Right forelimb (tissue), 1 donor: Measurements from ENCODE around the gene KIF26B.
"Not testable (repeated sequence)": the region's sequence is repeated elsewhere in the genome, so short reads cannot be mapped to it uniquely, and the experiment has no call there.

Source experiments
- DNase-seq: peaks from one replicate; pipeline ENCODE4 v3.0.0-alpha.2; 2018

The KIF26B gene

DNA sequence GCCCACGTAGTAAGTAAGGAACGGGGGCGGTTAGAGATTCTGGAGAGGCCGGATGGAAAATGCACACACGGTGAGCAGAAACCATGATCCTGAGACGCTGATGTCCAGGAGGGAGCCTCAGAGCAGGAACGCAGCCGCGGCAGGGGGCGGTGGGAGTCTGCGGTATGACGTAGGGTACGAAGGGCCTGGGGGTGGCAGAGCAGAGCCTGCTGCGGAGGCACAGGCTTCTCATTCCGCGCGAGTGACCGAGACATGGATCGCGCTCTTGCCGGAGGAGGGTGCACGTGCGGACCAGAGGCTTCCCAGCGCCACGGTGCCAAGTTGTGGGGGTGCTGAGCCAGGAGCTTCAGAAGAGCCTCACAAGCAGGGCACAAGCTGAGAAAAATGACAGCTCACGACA lies 176.2 kb downstream of the KIF26B start:
- DNase-seq, result no peak

DNA sequence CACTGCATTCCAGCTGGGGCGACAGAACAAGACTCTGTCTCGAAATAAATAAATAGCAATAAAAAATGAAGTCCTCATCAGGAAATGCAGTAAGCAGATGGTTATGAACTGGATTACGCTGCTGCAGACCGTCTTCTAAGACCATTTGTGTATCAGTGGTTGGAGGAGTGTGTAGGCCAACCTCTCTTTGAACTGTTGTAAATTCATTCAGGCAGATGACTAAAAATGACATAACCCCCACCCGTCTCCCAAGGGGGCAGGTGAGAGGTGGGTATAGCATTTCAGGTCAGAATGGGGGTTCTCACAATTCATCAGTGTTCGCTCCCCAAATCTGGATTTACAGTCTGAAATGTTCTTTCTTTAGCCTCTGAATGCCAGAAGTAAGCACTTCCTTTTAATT lies 177.3 kb downstream of the KIF26B start:
- no peak for DNase-seq

DNA sequence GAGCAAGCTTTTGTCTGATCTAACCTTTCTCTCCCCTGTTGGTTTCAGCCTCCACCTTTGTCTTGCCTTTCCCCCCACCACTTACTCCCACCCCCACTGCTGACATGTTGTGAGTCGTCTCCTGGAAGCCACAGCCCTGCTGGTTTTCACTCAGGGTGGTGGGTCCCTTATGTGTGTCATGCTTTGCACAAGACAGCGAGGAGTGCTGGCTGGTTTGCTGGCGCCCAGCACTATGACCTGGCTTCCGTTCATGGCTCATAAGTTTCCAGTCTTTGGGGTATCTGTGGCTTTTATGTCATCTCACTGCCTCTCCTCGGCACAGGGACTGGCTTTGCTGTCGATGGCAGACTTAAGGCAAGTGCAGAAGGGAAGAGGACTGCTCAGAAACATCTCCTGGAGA lies 177.7 kb downstream of the KIF26B start:
- DNase-seq, result no peak

DNA sequence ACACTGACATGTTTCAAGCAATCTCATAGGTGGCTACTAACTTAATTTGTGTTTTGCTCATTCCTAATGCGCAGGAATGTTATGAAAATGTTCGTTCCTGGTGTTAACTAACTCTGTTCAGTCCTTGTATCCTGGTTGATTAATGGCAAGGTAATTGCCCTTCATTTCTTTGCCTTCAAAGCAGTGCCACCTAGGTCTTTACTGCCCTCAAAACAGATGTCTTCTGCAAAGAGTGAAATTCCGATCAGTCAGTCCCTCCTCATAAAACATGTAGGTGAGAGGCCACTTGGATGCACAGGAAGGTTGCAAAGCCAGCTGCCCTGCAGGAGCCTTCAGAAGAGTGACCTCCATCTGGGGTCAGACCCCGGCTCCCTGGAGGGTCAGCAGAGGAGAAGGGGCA lies 179.4 kb downstream of the KIF26B start:
- no peak for DNase-seq

DNA sequence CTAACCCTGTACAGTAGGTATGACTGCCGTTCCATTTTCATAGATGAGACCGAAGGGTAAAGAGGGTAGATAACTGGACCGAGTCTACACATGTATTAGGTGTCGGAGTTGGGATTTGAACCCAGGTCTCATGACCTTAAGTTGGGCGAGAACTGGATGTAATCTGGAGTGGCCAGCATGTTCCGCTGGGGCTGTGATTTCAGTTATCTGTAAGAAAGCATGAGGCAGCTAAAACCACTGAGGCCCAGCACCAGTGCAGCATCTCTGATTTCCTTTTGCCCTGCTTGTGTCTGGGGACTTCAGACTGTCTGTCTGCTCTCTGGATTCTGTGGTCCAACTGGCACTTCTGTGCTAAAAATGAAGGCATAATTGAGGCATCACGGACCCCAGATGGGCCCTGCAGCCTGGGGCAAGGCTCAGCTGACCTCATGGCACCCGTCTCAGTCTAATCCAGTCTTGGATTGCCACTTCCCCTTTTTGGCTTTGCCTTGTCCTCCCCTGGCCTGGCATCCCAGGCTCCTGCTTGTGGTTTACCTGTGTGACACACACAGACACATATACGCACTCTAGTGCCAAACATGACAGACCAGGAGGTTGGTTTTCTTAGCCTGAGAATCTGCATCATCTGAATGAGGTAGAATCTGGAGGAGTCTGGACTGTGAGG lies 180.2 kb downstream of the KIF26B start:
- DNase-seq, result no peak

DNA sequence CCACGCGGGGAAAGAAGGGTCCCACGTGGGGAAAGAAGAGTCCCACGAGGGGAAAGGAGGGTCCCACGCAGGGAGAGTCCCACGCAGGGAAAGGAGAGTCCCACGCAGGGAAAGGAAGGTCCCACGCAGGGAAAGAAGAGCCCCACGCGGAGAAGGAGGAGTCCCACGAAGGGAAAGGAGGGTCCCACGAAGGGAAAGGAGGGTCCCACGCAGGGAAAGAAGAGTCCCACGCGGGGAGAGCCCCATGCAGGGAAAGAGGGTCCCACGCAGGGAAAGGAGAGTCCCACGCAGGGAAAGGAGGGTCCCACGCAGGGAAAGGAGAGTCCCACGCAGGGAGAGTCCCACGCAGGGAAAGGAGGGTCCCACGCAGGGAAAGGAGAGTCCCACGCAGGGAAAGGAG lies 180.9 kb downstream of the KIF26B start:
- not testable (repeated sequence) for DNase-seq

DNA sequence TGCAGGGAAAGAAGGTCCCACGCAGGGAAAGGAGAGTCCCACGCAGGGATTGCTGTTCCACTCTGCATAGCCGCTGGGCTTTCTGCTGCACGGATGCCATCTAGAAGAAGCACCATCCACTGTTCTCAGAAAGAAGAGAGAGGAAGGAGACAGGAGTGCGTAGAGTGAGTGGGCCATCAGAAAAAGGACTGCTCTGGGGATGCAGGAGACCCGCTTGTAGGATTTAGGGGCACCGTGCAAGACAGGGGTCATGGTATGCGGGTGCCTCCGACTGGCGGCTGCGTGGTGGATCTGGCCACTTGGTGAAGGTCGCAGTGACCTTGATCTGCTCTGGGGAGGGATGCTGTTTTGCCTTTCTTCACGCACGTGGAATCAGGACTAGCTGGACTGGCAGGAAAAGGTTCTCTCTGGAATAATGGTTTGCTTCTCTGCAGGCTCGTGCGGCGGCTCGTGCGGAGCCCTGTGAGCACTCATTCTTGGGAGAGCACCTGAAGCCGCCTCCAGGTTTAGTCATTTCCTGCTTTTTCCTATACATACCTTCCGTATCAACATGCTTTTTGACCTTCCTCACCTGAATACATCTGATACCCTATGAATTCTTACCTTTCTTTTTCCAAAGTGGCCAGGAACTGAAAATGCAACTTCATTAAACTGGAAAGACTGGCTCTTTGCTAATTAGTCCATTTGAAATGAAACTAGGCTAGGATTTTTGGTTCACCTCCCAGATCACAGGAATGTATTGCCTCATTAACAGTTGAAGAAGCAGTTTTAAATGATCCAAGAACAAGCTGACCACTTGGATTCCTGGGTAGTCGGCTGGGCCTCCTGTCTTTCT lies 181.6 kb downstream of the KIF26B start:
- no peak for DNase-seq

DNA sequence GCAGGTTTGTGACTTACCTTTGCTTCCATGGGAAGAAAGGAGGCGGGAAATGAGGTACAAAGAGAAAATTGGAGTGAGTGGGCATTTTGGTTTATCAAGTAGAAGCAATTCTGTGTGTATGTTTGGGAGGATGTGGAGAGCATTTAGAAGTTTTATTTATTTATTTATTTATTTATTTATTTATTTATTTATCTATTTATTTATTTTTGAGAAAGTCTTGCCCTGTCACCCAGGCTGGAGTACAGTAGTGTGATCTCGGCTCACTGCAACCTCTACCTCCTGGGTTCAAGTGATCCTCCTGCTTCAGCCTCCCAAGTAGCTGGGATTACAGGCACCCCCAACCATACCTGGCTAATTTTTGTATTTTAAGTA lies 182.2 kb downstream of the KIF26B start:
- DNase-seq, result not testable (repeated sequence)

DNA sequence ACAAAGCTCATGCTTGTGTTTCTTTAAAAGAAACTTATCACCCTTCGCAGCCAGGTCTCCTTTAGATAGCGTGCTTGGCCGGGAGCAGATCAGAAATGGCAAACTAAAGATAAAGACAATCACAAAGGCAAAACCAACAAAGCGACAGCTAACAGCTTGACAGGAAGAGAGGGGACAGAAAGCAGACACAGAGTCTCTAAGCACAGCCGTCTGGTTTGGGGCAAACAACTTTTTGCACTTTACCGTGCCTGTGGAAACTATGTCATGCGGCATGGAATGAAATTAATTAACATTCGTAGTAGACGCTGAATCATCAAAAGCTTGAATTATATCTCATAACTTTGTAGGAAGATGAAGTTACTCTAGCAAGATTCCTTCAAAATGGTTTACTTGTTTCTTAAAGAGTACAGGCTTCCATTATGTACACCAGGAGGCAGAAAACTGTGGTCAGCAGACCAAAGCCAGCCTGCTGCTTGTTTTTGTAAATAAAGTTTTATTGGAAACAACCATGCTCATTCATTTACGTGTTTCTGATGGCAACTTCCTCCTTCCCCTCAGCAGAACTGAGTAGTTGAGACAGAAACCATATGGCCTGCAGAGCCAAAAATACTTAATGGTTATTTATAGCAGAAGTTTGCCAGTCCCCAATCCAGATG lies 183.2 kb downstream of the KIF26B start:
- no peak for DNase-seq

DNA sequence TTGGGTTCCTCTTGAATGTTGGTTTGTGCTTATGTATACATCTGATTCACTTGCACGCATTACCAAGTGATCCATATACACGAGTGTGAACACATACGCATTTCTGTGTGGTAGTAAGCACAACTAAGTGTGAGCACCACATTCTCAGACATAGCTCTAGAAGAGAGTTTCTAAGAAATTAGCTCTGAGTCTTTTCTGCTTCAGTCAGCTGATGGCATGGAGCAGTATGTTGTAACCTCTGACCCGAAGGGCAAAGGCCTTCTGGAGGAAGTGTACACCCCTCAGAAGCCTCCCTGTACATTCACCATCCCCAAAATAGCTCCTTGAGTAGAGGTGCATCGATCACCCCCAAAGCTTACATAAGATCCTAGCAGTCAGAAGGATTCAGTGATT lies 183.7 kb downstream of the KIF26B start:
- DNase-seq, result no peak

DNA sequence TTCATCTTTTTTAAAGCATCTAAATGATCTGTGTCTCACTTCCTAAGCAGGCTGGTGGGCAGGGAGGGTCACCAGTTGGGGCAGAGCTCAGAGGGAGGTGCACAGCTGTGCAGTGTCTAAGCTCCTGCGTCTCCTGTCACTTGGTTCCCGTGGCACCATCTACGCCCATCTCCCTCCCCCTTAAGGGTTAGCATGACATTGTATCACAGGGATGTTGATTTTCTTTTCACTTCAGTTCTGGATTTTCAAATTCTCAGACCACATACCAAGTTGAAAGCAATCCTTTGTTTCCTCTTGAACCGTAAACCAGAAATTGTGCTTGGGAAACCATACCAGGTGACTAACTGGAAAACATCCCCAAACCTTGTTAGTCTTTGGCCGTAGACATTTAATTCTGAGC lies 187.0 kb downstream of the KIF26B start:
- no peak for DNase-seq

DNA sequence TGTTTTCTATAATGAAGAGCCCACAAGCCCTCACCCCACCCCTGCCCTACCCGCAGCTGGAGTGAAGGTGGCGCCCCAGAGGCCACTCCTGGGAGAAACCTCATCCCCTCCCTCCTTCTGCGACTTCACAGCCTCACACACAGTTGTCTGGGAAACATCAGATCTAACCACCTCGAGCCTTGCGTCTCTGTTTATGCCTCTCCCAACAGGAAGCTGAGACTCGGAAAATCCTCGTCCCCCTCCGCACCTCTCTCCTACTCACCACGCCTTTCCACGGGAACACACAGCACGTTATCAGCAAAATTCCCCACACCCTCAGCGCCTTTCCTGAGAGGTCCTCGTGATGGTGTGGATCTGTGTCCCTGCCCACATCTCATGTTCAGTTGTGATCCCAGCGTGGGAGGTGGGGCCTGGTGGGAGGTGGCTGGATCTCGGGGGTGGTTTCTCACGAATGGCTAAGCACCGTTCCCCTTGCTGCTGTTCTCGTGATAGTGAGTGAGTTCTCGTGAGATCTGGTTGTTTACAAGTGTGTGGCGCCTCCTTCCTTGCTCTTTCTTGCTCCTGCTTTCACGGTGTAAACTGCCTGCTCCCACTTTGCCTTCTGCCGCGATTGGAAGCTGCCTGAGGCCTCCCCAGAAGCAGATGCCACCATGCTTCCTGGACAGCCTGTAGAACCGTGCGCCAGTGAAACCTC lies 190.6 kb downstream of the KIF26B start:
- no peak for DNase-seq

DNA sequence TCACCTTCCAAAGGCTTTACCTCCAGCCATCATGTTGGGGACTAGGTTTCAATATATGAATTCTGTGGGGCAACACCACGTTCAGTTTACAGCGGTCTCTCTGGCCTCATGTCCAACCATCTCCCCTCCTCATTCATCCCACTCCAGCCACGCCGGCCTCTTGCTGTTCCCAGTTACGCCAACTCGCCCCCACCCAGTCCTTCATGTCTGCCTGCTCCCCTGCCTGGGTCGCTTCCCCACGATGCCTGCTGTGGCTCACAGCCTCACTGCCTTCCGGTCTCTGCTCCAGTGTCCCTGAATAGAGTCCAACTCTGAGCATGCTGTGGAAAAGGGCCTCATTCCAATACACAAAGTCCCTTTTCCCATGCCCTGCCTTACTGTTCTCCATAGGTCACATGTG lies 193.8 kb downstream of the KIF26B start:
- no peak for DNase-seq

DNA sequence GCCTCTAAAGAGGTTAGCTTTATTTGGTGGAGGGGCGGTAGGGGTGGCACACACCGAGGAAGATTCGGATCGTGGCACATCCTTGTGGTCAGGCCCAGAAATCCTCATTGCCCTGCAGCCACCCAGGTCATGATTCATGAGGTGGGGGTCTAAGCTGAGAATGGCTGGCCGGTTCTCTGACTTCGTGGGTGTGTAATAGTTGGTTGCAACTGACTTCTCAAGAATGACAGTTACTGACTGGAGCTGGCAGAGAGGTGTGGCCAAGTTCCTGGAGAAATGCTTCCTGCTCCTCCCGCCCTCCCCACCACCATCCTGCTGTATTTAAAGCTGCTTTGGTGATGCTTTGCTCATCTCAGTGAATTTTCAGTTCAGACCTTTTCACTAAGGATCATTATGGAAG lies 198.6 kb downstream of the KIF26B start:
- no peak for DNase-seq

DNA sequence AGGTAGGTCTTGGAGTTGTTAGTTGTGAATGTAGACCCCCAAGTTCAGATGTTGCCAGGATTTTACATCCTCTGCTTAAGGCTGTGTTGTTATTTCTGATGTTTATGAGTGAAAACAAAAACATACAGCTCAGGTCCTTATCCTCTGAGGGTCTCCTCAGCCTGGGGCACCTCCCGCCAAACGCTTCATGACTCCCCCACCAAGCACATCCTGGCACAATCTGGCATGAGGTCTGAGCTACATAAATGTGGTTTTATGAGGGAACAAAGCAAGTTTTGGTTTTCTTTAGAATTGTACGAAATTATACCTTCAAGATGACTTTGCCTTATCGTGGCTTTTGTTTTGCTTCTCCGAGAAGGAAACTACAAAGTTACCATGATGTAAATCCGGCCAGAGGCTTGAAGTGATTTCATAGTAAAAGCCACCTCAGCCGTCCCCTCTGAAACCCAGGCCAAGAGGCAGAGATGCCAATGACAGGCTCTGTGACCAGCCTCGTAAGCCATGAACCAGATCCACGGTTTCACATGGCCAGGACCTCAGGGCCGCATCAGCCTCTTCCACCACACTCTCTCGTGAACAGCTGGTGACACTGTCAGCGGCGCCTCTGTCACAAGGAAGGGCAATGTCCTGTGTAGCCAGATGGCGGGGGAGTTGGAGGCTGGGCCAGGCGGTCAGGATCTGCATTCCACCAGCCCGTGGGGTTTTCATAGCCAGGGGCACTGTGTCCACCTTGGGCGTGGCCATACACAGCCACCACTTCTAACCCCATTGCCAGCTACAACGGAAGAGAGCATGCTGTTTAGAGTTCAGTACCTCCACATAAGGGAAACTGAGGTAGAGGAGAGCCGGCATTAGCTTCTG lies 199.4 kb downstream of the KIF26B start:
- DNase-seq, result no peak

DNA sequence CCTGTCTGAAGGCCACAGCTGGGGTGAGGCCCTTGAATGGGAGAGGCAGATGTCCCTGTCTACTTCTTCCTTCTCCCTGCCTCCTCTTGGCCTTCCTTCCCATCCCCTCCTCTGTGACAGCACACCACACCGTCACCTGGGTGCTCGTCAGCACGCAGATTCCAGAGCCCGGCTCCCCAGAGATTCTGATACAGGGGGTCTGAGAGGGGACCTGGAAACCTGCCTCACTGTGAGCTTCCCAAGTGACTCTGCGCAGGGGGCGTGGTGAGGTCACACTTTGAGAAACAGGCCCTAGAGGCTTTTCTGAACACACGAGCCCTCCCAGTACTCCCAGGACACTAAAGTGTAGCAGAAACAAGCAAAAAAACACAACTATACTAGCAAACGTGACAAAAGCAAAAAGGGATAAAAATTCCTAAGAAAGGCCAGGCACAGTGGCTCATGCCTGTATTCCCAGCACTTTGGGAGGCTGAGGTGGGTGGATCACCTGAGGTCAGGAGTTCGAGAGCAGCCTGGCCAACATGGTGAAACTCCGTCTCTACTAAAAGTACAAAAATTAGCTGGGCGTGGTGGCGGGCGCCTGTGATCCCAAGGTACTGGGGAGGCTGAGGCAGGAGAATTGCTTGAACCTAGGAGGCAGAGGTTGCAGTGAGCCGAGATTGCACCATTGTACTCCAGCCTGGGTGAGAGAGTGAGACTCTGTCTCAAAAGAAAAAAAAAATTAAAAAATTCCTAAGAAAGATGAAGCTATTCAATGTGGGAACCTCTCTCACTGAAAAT lies 201.3 kb downstream of the KIF26B start:
- DNase-seq, result not testable (repeated sequence)

DNA sequence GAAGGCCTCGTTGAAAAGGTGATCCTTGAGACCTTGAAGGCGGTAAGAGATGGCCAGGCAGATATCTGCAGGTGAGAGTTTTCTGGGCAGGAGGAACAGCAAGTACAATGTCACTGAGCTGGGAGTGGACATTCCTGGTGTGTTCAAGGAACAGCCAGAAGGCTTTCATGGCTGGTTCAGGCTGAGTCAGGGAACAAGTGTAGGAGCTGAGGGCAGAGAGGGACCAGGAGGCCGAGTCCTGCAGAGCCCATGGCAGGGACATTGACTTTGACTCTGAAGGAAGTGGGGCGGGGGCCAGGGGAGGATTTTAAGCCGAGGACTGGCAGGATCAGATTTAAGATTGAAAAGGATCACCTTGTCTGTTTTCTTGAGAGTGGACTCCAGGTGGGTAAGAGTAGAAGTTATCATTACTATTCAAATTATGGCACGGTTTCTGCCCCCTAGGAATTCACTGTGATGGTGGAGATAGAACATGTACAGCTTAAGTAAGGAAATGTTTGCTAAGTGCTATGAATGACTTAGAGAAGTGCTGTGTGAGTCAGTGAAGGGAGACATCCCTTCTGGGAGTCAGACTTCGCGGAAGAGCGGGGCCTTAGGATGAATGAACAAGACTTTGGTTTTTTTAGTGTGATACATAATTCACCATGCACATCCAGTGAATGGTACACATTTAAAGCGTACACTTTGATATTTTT lies 202.3 kb downstream of the KIF26B start:
- DNase-seq, result no peak

DNA sequence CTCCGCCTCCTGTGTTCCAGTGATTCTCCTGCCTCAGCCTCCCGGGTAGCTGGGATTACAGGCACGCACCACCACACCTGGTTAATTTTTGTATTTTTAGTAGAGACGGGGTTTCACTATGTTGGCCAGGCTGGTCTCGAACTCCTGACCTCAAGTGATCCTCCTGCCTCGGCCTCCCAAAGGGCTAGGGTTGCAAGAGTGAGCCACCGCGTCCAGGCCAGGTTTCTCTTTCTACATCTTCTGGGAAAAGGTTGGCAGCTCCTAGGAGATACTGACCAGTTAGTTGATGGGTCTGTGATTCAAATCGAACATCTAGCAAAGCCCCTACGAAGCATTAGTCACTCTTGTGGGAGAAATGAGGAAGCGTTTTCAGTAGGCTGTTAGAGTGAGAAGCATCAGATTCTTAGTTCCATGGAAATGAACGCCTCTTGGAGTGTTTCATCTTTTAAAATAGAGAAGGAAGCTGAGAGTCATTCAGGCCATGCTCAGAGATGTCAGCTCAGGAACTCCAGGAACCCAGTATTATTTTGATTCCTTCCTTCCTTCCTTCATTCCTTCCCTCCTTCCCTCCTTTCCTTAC lies 204.4 kb downstream of the KIF26B start:
- not testable (repeated sequence) for DNase-seq

DNA sequence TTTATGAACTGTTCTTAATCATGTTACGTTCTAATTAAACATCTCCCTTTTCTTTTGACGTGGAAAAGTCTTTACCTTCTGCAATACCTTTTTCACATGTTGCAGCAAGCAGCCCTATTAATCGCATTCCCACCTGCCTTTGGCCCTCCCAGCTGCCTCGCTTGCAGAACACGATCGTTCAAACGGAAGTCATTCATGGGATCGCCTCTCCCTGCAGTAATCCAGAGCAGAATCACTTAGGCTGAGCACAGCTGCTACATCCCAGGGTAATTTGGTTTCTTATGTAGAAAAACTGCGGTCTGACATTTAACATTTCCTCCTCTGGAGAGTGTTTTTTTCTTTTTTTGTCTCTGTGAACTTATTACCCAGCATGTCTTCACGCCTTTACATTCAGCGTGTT lies 206.3 kb downstream of the KIF26B start:
- DNase-seq, result no peak

DNA sequence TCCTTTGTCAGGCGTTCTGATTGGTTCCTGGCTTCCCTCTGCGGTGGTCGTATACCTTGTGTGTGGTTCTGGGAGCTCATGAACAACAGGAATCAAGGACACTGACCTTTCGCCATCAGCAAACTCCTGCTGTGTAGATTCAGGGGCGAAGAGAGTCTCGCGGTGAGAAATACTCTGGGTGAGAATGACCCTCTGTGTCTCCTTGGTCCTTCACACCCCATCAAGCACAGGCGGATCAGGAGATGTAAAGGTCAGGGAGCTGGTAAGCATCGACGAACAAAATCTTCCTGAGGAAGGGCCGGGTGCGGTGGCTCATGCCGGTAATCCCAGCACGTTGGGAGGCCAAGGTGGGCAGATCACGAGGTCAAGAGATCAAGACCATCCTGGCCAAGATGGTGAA lies 207.2 kb downstream of the KIF26B start:
- DNase-seq, result no peak
